ENCODE data around the gene PPP2R3B. TPM values are rescaled to one million over a fixed set of nuclear protein-coding genes. Genes with fewer than 3 reads are reported as not detected.

The PPP2R3B gene
- total and polyA plus RNA-seq, 9 donors: 144 to 285 (median 257) TPM

GRCh38 chrX:320126-320783, 66.5 kb downstream of the PPP2R3B start:
- H3K27me3 ChIP-seq (ENCODE audit: control insufficient read depth, insufficient read depth, low read length): no peaks in the 10 kb centered on the region
- WGBS (ENCODE audit: insufficient coverage): 3% methylated on average over 16 of the region's 24 CpGs
- peaks cover 19% of the 10 kb centered on the region for H3K4me1 ChIP-seq (ENCODE audit: control insufficient read depth, insufficient read depth, low read length)
- no peak overlapping the region for H3K27ac ChIP-seq (ENCODE audit: low read length)
- H3K4me3 ChIP-seq (ENCODE audit: low read length): peak overlapping the region; percentile 90
- peaks cover 13% of the 10 kb centered on the region for H3K36me3 ChIP-seq (ENCODE audit: control insufficient read depth, insufficient read depth, low read length)
- peaks cover 3% of the 10 kb centered on the region for H3K9me3 ChIP-seq (replicated peaks; ENCODE audit: control insufficient read depth, low read depth, low read length)
- peak; percentile 39 for DNase-seq

- no peak for DNase-seq
- peaks cover 4% of the 10 kb centered on the region for H3K9me3 ChIP-seq (replicated peaks; ENCODE audit: control insufficient read depth, low read depth, low read length)
- H3K4me1 ChIP-seq (ENCODE audit: control insufficient read depth, insufficient read depth, low read length): peaks cover 19% of the 10 kb centered on the region
- under 1% methylated on average over 41 of the region's 41 CpGs for WGBS (ENCODE audit: insufficient coverage)
- peak overlapping the region; percentile 29 for H3K27ac ChIP-seq (ENCODE audit: low read length)
- H3K36me3 ChIP-seq (ENCODE audit: control insufficient read depth, insufficient read depth, low read length): peaks cover 19% of the 10 kb centered on the region
- no peaks in the 10 kb centered on the region for H3K27me3 ChIP-seq (ENCODE audit: control insufficient read depth, insufficient read depth, low read length)
- peak overlapping the region; percentile 90 for H3K4me3 ChIP-seq (ENCODE audit: low read length)
Observed at GRCh38 chrX:319579-320125, 67.1 kb downstream of the PPP2R3B start.

GRCh38 chrX:318739-319578, 67.7 kb downstream of the PPP2R3B start, which contains the start of gene GTPBP6:
Gene GTPBP6, minus strand, starts transcription at chrX:318796. Its CDS starts 9 bp downstream, at chrX:318787.
- Histone ChIP-seq H3K9me3 (replicated peaks; ENCODE audit: control insufficient read depth, low read depth, low read length) (peaks cover 5% of the 10 kb centered on the region), H3K27me3 (ENCODE audit: control insufficient read depth, insufficient read depth, low read length) (no peaks in the 10 kb centered on the region), H3K4me1 (ENCODE audit: control insufficient read depth, insufficient read depth, low read length) (peaks cover 19% of the 10 kb centered on the region), H3K27ac (ENCODE audit: low read length) (peak within 1 kb of the TSS; percentile 95), H3K4me3 (ENCODE audit: low read length) (peak within 1 kb of the TSS; percentile 90), H3K36me3 (ENCODE audit: control insufficient read depth, insufficient read depth, low read length) (peaks cover 23% of the 10 kb centered on the region)
- DNase-seq: peak; percentile 100
- WGBS (ENCODE audit: insufficient coverage): under 1% methylated on average over 97 of the region's 97 CpGs

- WGBS (ENCODE audit: insufficient coverage): 0% methylated on average over 59 of the region's 61 CpGs
Observed at GRCh38 chrX:318068-318738, 68.5 kb downstream of the PPP2R3B start.

GRCh38 chrX:317424-318067, 69.2 kb downstream of the PPP2R3B start:
- 9% methylated on average over 13 of the region's 28 CpGs for WGBS (ENCODE audit: insufficient coverage)

More at GRCh38 chrX:318068-318738, 68.5 kb downstream of the PPP2R3B start:
- Histone ChIP-seq H3K27ac (ENCODE audit: low read length) (peak overlapping the region; percentile 95), H3K9me3 (replicated peaks; ENCODE audit: control insufficient read depth, low read depth, low read length) (peaks cover 2% of the 10 kb centered on the region), H3K4me3 (ENCODE audit: low read length) (peak overlapping the region; percentile 81), H3K4me1 (ENCODE audit: control insufficient read depth, insufficient read depth, low read length) (peaks cover 19% of the 10 kb centered on the region), H3K27me3 (ENCODE audit: control insufficient read depth, insufficient read depth, low read length) (no peaks in the 10 kb centered on the region), H3K36me3 (ENCODE audit: control insufficient read depth, insufficient read depth, low read length) (peaks cover 30% of the 10 kb centered on the region)
- peak; percentile 99 for DNase-seq

GRCh38 chrX:316351-317325, 70.1 kb downstream of the PPP2R3B start:
- Histone ChIP-seq H3K4me1 (ENCODE audit: control insufficient read depth, insufficient read depth, low read length) (peaks cover 19% of the 10 kb centered on the region), H3K36me3 (ENCODE audit: control insufficient read depth, insufficient read depth, low read length) (peaks cover 46% of the 10 kb centered on the region), H3K27me3 (ENCODE audit: control insufficient read depth, insufficient read depth, low read length) (no peaks in the 10 kb centered on the region), H3K27ac (ENCODE audit: low read length) (no peak overlapping the region), H3K4me3 (ENCODE audit: low read length) (no peak overlapping the region), H3K9me3 (replicated peaks; ENCODE audit: control insufficient read depth, low read depth, low read length) (peaks cover 2% of the 10 kb centered on the region)
- WGBS (ENCODE audit: insufficient coverage): 92% methylated on average over 46 of the region's 50 CpGs
- DNase-seq: no peak

More at GRCh38 chrX:317424-318067, 69.2 kb downstream of the PPP2R3B start:
- peaks cover 2% of the 10 kb centered on the region for H3K9me3 ChIP-seq (replicated peaks; ENCODE audit: control insufficient read depth, low read depth, low read length)
- H3K36me3 ChIP-seq (ENCODE audit: control insufficient read depth, insufficient read depth, low read length): peaks cover 37% of the 10 kb centered on the region
- peak overlapping the region; percentile 74 for H3K27ac ChIP-seq (ENCODE audit: low read length)
- peak overlapping the region; percentile 81 for H3K4me3 ChIP-seq (ENCODE audit: low read length)
- H3K27me3 ChIP-seq (ENCODE audit: control insufficient read depth, insufficient read depth, low read length): no peaks in the 10 kb centered on the region
- peak; percentile 35 for DNase-seq
- peaks cover 19% of the 10 kb centered on the region for H3K4me1 ChIP-seq (ENCODE audit: control insufficient read depth, insufficient read depth, low read length)

GRCh38 chrX:314781-315595, 71.7 kb downstream of the PPP2R3B start:
- 90% methylated on average over 35 of the region's 51 CpGs for WGBS (ENCODE audit: insufficient coverage)
- Histone ChIP-seq H3K27ac (ENCODE audit: low read length) (no peak overlapping the region), H3K4me3 (ENCODE audit: low read length) (no peak overlapping the region), H3K4me1 (ENCODE audit: control insufficient read depth, insufficient read depth, low read length) (peaks cover 10% of the 10 kb centered on the region), H3K36me3 (ENCODE audit: control insufficient read depth, insufficient read depth, low read length) (peaks cover 58% of the 10 kb centered on the region), H3K27me3 (ENCODE audit: control insufficient read depth, insufficient read depth, low read length) (no peaks in the 10 kb centered on the region), H3K9me3 (replicated peaks; ENCODE audit: control insufficient read depth, low read depth, low read length) (peaks cover 2% of the 10 kb centered on the region)
- DNase-seq: no peak

GRCh38 chrX:314049-314448, 72.7 kb downstream of the PPP2R3B start:
- no peak overlapping the region for H3K27ac ChIP-seq (ENCODE audit: low read length)
- WGBS (ENCODE audit: insufficient coverage): 96% methylated on average over 31 of the region's 34 CpGs

More at GRCh38 chrX:314049-314448, 72.7 kb downstream of the PPP2R3B start:
- no peak for DNase-seq
- Histone ChIP-seq H3K4me1 (ENCODE audit: control insufficient read depth, insufficient read depth, low read length) (peaks cover 3% of the 10 kb centered on the region), H3K9me3 (replicated peaks; ENCODE audit: control insufficient read depth, low read depth, low read length) (peaks cover 2% of the 10 kb centered on the region), H3K4me3 (ENCODE audit: low read length) (no peak overlapping the region), H3K27me3 (ENCODE audit: control insufficient read depth, insufficient read depth, low read length) (no peaks in the 10 kb centered on the region), H3K36me3 (ENCODE audit: control insufficient read depth, insufficient read depth, low read length) (peaks cover 62% of the 10 kb centered on the region)

Data from muscle of leg (tissue), 11 donors.